ENCODE results near the gene HCN3. TPM values are rescaled to one million over a fixed set of nuclear protein-coding genes. Genes with fewer than 3 reads are reported as not detected.

HCN3 gene
- total RNA-seq, 4 donors from 2014 or later: 7.4 to 25.5 (median 19.5) TPM

- Histone ChIP-seq H3K27me3 (no peaks in the 10 kb centered on the region), H3K4me3 (no peak overlapping the region), H3K27ac (no peak overlapping the region), H3K36me3 (peaks cover 0 to 49% (median 0%) of the 10 kb centered on the region in 3 donors), H3K4me1 (peaks cover 6 to 16% (median 11%) of the 10 kb centered on the region in 4 donors), H3K9me3 (no peaks in the 10 kb centered on the region)
- no peak for DNase-seq
- TF ChIP-seq, protein P1, sequence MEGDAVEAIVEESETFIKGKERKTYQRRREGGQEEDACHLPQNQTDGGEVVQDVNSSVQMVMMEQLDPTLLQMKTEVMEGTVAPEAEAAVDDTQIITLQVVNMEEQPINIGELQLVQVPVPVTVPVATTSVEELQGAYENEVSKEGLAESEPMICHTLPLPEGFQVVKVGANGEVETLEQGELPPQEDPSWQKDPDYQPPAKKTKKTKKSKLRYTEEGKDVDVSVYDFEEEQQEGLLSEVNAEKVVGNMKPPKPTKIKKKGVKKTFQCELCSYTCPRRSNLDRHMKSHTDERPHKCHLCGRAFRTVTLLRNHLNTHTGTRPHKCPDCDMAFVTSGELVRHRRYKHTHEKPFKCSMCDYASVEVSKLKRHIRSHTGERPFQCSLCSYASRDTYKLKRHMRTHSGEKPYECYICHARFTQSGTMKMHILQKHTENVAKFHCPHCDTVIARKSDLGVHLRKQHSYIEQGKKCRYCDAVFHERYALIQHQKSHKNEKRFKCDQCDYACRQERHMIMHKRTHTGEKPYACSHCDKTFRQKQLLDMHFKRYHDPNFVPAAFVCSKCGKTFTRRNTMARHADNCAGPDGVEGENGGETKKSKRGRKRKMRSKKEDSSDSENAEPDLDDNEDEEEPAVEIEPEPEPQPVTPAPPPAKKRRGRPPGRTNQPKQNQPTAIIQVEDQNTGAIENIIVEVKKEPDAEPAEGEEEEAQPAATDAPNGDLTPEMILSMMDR (IDR thresholded peaks at IDR 0.05): no peak
- no peak for TF ChIP-seq POLR2A (IDR thresholded peaks at IDR 0.05)
These were observed 17.0 kb upstream of the HCN3 start for GRCh38 chr1:155260276-155260675.

- TF ChIP-seq POLR2A (IDR thresholded peaks at IDR 0.05): no peak
- TF ChIP-seq, protein P1 (IDR thresholded peaks at IDR 0.05): peak in 1 of 6 experiments; percentile 1
- Histone ChIP-seq H3K9me3 (no peaks in the 10 kb centered on the region), H3K36me3 (peaks cover 0 to 61% (median 0%) of the 10 kb centered on the region in 3 donors), H3K4me3 (peak overlapping the region; percentile 83 to 91 (median 85)), H3K27ac (peak overlapping the region; percentile 81 to 93 (median 84)), H3K4me1 (peaks cover 4 to 16% (median 10%) of the 10 kb centered on the region in 4 donors), H3K27me3 (no peaks in the 10 kb centered on the region)
- DNase-seq: no peak
These were observed 15.8 kb upstream of the HCN3 start for GRCh38 chr1:155261493-155261851.

DNA sequence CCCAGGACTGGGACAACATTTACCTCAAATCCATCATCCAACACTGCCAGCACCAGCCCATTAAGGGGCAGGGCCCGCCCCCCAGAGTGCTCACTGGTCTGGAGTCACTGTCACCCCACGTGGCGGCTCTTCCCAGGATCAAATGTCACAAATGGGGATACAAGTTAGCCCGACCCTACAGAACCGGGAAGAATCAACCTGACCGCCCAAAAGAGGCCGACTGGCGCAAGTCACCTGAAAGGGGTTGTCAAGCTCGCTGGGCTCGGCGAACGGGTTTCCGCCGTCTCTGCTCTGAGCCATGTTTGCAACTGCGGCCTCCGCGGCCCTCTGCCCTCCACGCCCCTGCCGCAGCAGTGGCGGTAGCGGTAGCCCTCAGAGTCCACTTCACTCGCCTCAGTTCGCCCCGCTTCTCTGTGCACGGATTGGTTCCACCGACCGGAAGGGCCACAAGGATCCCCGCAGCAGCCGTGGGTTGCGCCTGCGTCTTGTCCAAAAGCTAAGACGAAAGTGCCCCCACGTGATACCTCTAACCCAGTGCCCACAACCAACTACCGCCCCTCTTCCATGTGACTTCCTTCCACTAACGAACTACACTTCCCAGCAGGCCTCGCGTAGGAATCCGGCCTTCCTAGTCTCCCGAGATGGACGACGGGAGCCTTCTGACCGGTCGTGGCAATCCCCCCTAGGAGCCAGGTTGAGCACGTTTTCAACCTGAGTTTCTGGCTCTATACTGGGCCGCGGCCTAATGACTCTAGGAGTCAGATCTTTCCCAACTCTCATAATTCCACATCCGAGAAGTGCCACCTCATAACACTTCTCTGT lies 15.2 kb upstream of the HCN3 start, which contains the start of gene SCAMP3:
SCAMP3 (minus strand) TSS at position 509 of the 822 bp plus-strand sequence; CDS start at position 300, 209 bp downstream.
- Histone ChIP-seq H3K4me1 (peaks cover 4 to 16% (median 10%) of the 10 kb centered on the region in 4 donors), H3K27ac (peak within 1 kb of the TSS; percentile 81 to 93 (median 84)), H3K4me3 (peak within 1 kb of the TSS; percentile 83 to 91 (median 85)), H3K36me3 (peaks cover 0 to 66% (median 0%) of the 10 kb centered on the region in 3 donors), H3K9me3 (no peaks in the 10 kb centered on the region), H3K27me3 (no peaks in the 10 kb centered on the region)
- DNase-seq: peak; percentile 94 to 98 (median 96)
- peak; percentile 59 to 81 for TF ChIP-seq POLR2A (IDR thresholded peaks at IDR 0.05)
- TF ChIP-seq, protein P1 (IDR thresholded peaks at IDR 0.05): no peak

GRCh38 chr1:155263067-155263466 lies 14.2 kb upstream of the HCN3 start:
- H3K36me3 ChIP-seq: peaks cover 0 to 68% (median 0%) of the 10 kb centered on the region in 3 donors
- H3K27ac ChIP-seq: peak overlapping the region in 1 of 4 donors; percentile 84
- DNase-seq: no peak
- peaks cover 4 to 16% (median 10%) of the 10 kb centered on the region in 4 donors for H3K4me1 ChIP-seq
- no peaks in the 10 kb centered on the region for H3K27me3 ChIP-seq
- TF ChIP-seq, protein P1 (IDR thresholded peaks at IDR 0.05): no peak
- TF ChIP-seq POLR2A (IDR thresholded peaks at IDR 0.05): no peak
- no peak overlapping the region for H3K4me3 ChIP-seq
- no peaks in the 10 kb centered on the region for H3K9me3 ChIP-seq

GRCh38 chr1:155266553-155266952 lies 10.7 kb upstream of the HCN3 start:
- H3K4me3 ChIP-seq: no peak overlapping the region
- no peaks in the 10 kb centered on the region for H3K27me3 ChIP-seq
- H3K4me1 ChIP-seq: peaks cover 0 to 10% (median 1%) of the 10 kb centered on the region in 4 donors
- H3K27ac ChIP-seq: no peak overlapping the region
- no peak for DNase-seq
- TF ChIP-seq, protein P1 (IDR thresholded peaks at IDR 0.05): no peak
- no peak for TF ChIP-seq POLR2A (IDR thresholded peaks at IDR 0.05)
- H3K36me3 ChIP-seq: peaks cover 0 to 88% (median 4%) of the 10 kb centered on the region in 3 donors
- no peaks in the 10 kb centered on the region for H3K9me3 ChIP-seq
